Astrocyte of the cerebellum (primary cell): Measurements from ENCODE around the gene GEMIN5.

Experiments
- DNase-seq: peaks from one replicate; pipeline ENCODE4 v3.0.0-alpha.2; 2011; ENCODE audit warnings: low read depth
- H3K4me3 ChIP-seq: 2 replicates; pipeline ENCODE4 v1.5.1; 2011; ENCODE audit warnings: mild to moderate bottlenecking, low read depth, low read length, moderate library complexity
- in situ Hi-C: cut with HindIII; loops from 2 replicates; pipeline ENCODE4 v1.10.0; 2017; ENCODE audit warnings: low sequenced_read_pairs
- TF ChIP-seq, protein P1 (sequence below): IDR thresholded peaks from 2 replicates; pipeline ENCODE4 v1.5.1; 2012; ENCODE audit warnings: low read length, low read depth, moderate library complexity, mild to moderate bottlenecking; ENCODE audit errors: missing control alignments

The GEMIN5 gene

DNA sequence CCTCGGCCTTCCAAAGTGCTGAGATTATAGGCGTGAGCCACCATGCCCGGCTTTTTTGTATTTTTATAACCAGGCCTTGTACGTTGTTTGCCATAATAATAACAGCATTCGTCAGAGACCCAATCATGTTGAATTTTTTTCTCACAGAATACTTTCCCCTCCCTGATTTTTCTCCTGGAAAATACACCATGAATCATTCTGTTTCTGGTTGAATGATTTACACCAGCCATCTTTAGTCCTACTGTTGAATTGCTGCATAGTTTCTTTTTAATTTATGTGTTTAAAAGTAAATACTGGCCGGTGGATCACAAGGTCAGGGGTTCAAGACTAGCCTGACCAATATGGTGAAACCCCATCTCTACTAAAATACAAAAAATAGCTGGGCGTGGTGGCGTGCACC, 76.1 kb downstream of the GEMIN5 start:
- TF ChIP-seq, protein P1, sequence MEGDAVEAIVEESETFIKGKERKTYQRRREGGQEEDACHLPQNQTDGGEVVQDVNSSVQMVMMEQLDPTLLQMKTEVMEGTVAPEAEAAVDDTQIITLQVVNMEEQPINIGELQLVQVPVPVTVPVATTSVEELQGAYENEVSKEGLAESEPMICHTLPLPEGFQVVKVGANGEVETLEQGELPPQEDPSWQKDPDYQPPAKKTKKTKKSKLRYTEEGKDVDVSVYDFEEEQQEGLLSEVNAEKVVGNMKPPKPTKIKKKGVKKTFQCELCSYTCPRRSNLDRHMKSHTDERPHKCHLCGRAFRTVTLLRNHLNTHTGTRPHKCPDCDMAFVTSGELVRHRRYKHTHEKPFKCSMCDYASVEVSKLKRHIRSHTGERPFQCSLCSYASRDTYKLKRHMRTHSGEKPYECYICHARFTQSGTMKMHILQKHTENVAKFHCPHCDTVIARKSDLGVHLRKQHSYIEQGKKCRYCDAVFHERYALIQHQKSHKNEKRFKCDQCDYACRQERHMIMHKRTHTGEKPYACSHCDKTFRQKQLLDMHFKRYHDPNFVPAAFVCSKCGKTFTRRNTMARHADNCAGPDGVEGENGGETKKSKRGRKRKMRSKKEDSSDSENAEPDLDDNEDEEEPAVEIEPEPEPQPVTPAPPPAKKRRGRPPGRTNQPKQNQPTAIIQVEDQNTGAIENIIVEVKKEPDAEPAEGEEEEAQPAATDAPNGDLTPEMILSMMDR: no peak
- DNase-seq: no peak
- no peak overlapping the region for H3K4me3 ChIP-seq
- in situ Hi-C loops: no loop called here

DNA sequence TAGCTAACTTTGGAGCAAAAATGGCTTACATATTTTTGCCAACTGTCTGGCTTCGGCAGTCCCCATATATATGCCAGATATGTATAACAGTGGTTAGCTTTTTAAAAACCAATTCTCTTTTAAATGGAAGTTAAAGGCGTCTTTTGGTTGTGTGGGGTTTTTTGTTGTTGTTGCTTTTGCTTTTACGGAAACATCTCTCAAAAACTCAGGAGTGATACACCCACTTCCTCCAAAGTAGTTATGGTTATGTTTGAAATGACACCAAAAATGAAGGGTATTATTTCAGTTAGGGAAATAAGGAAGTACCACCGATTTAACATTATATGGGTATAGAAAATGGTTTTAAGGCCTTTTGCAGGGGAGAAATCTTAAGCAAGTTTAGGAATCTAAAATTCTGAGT, 77.2 kb downstream of the GEMIN5 start:
- no peak for DNase-seq
- TF ChIP-seq, protein P1: no peak
- peak overlapping the region; percentile 84 for H3K4me3 ChIP-seq

GRCh38 chr5:154860123-154860522, 77.9 kb downstream of the GEMIN5 start:
- in situ Hi-C loops: no loop called here
- no peak for DNase-seq
- TF ChIP-seq, protein P1: no peak
- peak overlapping the region; percentile 84 for H3K4me3 ChIP-seq

More for the DNA sequence above, 77.2 kb downstream of the GEMIN5 start:
- in situ Hi-C loops: no loop called here

- DNase-seq: no peak
Observed at GRCh38 chr5:154858972-154859871, 78.8 kb downstream of the GEMIN5 start.

GRCh38 chr5:154858297-154858971, 79.6 kb downstream of the GEMIN5 start, which contains the start of gene CNOT8:
CNOT8 (plus strand) TSS chr5:154858627; CDS start chr5:154863279, 4,652 bp downstream.
- H3K4me3 ChIP-seq: peak within 1 kb of the TSS; percentile 84
- in situ Hi-C loops: no loop called here
- TF ChIP-seq, protein P1: no peak
- DNase-seq: peak; percentile 91

More at GRCh38 chr5:154858972-154859871, 78.8 kb downstream of the GEMIN5 start:
- TF ChIP-seq, protein P1: no peak
- in situ Hi-C loops: no loop called here
- peak overlapping the region; percentile 84 for H3K4me3 ChIP-seq

- DNase-seq: peak; percentile 95
- H3K4me3 ChIP-seq: peak overlapping the region; percentile 84
- in situ Hi-C loops: no loop called here
- TF ChIP-seq, protein P1: no peak
Observed at GRCh38 chr5:154857530-154858296, 80.3 kb downstream of the GEMIN5 start.
